Panc1 (cell line): ENCODE data around the gene AQP12B. TPM values are rescaled to one million over a fixed set of nuclear protein-coding genes. Genes with fewer than 3 reads are reported as not detected.

Experiments used
- ATAC-seq: fragments of 200-7000 bp; cut with Tn5 transposase; 2 replicates; pipeline ENCODE4 v1.9.1; 2020; ENCODE audit warnings: mild to moderate bottlenecking, moderate library complexity
- BruUV-seq: library from RNA; stranded (reverse); fragments of 400-500 nt; replicated peaks from 2 replicates; lab custom pipeline; 2021; lab: Mats Ljungman, UMichigan
- CTCF ChIA-PET: fragments of 300-600 bp; sonication (Branson Sonifier 250); formaldehyde crosslinking; loops from one replicate; lab custom pipeline; 2022; ENCODE audit warnings: antibody characterized with exemption; lab: Charles Lee
- POLR2A ChIA-PET: fragments of 300-600 bp; sonication (Branson Sonifier 250); formaldehyde crosslinking; loops from one replicate; lab custom pipeline; 2022; ENCODE audit warnings: antibody characterized with exemption; lab: Charles Lee
- DNase-seq: peaks from one replicate; pipeline ENCODE4 v3.0.0-alpha.2; 2010; ENCODE audit warnings: low read depth, low spot score
- H3K27ac ChIP-seq: 2 replicates; pipeline ENCODE4 v1.5.1; 2011; ENCODE audit warnings: mild to moderate bottlenecking, low read length, inconsistent platforms
- H3K27me3 ChIP-seq: fragments of 200-500 bp; sonication (Bioruptor generic); 2 replicates; pipeline ENCODE4 v1.6.0; 2014; ENCODE audit warnings: low read length, inconsistent platforms; ENCODE audit not compliant: control insufficient read depth, insufficient read depth
- H3K36me3 ChIP-seq: fragments of 200-500 bp; sonication (Bioruptor generic); 2 replicates; pipeline ENCODE4 v1.5.1; 2014; ENCODE audit warnings: inconsistent platforms, mild to moderate bottlenecking, low read length, moderate library complexity; ENCODE audit not compliant: control insufficient read depth, insufficient read depth
- H3K4me1 ChIP-seq: 2 replicates; pipeline ENCODE4 v1.5.1; 2011; ENCODE audit warnings: inconsistent platforms, mild to moderate bottlenecking, low read length, moderate library complexity; ENCODE audit not compliant: control insufficient read depth, insufficient read depth
- H3K4me3 ChIP-seq, 2 experiments: 2 replicates each; pipeline ENCODE4 v1.5.1; 2011 to 2012; ENCODE audit warnings: low read depth in 2 of 2, low read length in 2 of 2, mild to moderate bottlenecking in 2 of 2, inconsistent platforms in 1 of 2, moderate library complexity in 1 of 2
- H3K9me3 ChIP-seq: fragments of 200-500 bp; sonication (Bioruptor generic); 2 replicates; pipeline ENCODE4 v1.5.1; 2014; ENCODE audit warnings: low read depth, mild to moderate bottlenecking, inconsistent platforms, low read length, moderate library complexity; ENCODE audit not compliant: control insufficient read depth, insufficient read depth
- POLR2AphosphoS5 ChIP-seq: IDR thresholded peaks from 2 replicates; pipeline ENCODE4 v1.6.1; 2012; ENCODE audit warnings: mild to moderate bottlenecking, low read depth, low read length, moderate library complexity
- REST ChIP-seq, 2 experiments: IDR thresholded peaks; 2 replicates each; pipeline ENCODE4 v1.6.1; 2011 to 2012; ENCODE audit warnings: low read depth in 2 of 2, control low read depth in 1 of 2, low read length in 1 of 2, mild to moderate bottlenecking in 1 of 2, moderate library complexity in 1 of 2; ENCODE audit not compliant: insufficient read depth in 1 of 2
- SIN3A ChIP-seq: IDR thresholded peaks from 2 replicates; pipeline ENCODE4 v1.6.1; 2012; ENCODE audit warnings: low read depth, mild to moderate bottlenecking, low read length, moderate library complexity, borderline replicate concordance; ENCODE audit not compliant: insufficient read depth
- TCF7L2 ChIP-seq: IDR thresholded peaks from 2 replicates; pipeline ENCODE4 v1.6.1; 2011; ENCODE audit warnings: mild to moderate bottlenecking, low read depth, low read length, inconsistent platforms
- in situ Hi-C: cut with HindIII; loops from 2 replicates; pipeline ENCODE4 v1.10.0; 2016; ENCODE audit warnings: low sequenced_read_pairs, low pct_unique_long_range_greater_than_20kb
- intact Hi-C: fragments of 100-400 bp; cut with micrococcal nuclease; formaldehyde crosslinking; loops from one replicate; pipeline ENCODE4 v1.10.0; 2022; ENCODE audit not compliant: unreplicated experiment
- total RNA-seq: library from RNA; stranded (reverse); gene quantifications from one replicate; pipeline ENCODE4 v1.2.1, GENCODE V29; 2021; ENCODE audit not compliant: unreplicated experiment
- TF ChIP-seq, protein P1 (sequence below): fragments of 450-650 bp; IDR thresholded peaks from 2 replicates; pipeline ENCODE4 v1.5.1; 2017; ENCODE audit warnings: mild to moderate bottlenecking

Gene AQP12B
- total RNA-seq, 1 experiment from 2014 or later: not detected

DNA sequence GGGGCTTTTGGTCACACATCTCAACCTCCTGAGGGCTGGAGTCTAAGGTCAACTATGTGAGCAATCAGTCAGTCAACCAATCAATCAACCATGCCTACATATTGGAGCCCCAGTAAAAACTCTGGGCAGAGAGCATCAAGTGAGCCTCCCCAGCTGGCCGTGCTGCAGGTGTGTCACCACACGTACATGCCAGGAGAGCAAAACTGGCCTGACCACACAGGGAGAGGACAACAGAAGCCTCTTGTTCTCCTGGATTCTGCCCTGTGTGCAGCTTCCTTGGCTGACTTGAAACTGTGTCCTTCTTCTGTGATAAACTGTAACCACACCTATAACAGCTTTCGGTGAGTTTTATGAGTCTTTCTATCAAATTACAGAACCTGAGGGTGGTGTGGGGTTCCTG lies 31.5 kb downstream of the AQP12B start:
- H3K27ac ChIP-seq: no peak overlapping the region
- no peaks in the 10 kb centered on the region for H3K9me3 ChIP-seq
- H3K36me3 ChIP-seq: no peaks in the 10 kb centered on the region
- POLR2A ChIA-PET: no interaction called here
- no peaks in the 10 kb centered on the region for H3K4me1 ChIP-seq
- ATAC-seq: no peak
- no TSS peak for BruUV-seq
- in situ Hi-C loops (no loop called here), intact Hi-C loops (no loop called here)
- CTCF ChIA-PET: no interaction called here
- no peak overlapping the region for H3K4me3 ChIP-seq
- TF ChIP-seq REST (IDR thresholded peaks at IDR 0.05; ENCODE audit: insufficient read depth in 1 of 2, low read depth in 2 of 2, low read length in 1 of 2) (no peak), SIN3A (no peak), POLR2AphosphoS5 (no peak), TCF7L2 (no peak)
- TF ChIP-seq, protein P1, sequence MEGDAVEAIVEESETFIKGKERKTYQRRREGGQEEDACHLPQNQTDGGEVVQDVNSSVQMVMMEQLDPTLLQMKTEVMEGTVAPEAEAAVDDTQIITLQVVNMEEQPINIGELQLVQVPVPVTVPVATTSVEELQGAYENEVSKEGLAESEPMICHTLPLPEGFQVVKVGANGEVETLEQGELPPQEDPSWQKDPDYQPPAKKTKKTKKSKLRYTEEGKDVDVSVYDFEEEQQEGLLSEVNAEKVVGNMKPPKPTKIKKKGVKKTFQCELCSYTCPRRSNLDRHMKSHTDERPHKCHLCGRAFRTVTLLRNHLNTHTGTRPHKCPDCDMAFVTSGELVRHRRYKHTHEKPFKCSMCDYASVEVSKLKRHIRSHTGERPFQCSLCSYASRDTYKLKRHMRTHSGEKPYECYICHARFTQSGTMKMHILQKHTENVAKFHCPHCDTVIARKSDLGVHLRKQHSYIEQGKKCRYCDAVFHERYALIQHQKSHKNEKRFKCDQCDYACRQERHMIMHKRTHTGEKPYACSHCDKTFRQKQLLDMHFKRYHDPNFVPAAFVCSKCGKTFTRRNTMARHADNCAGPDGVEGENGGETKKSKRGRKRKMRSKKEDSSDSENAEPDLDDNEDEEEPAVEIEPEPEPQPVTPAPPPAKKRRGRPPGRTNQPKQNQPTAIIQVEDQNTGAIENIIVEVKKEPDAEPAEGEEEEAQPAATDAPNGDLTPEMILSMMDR: no peak
- peaks cover 25% of the 10 kb centered on the region for H3K27me3 ChIP-seq
- DNase-seq: no peak

GRCh38 chr2:240650254-240650965 lies 32.3 kb downstream of the AQP12B start:
- ChIA-PET CTCF (no interaction called here), POLR2A (no interaction called here)
- no peak for ATAC-seq
- no peaks in the 10 kb centered on the region for H3K4me1 ChIP-seq
- no peaks in the 10 kb centered on the region for H3K9me3 ChIP-seq
- no peak overlapping the region for H3K27ac ChIP-seq
- peaks cover 18% of the 10 kb centered on the region for H3K27me3 ChIP-seq
- no peak for TF ChIP-seq REST (IDR thresholded peaks at IDR 0.05; ENCODE audit: insufficient read depth in 1 of 2, low read depth in 2 of 2, low read length in 1 of 2)
- TF ChIP-seq POLR2AphosphoS5: no peak
- TF ChIP-seq SIN3A: no peak
- TF ChIP-seq TCF7L2: no peak
- TF ChIP-seq, protein P1: no peak
- in situ Hi-C loops: no loop called here
- no peaks in the 10 kb centered on the region for H3K36me3 ChIP-seq
- no peak overlapping the region for H3K4me3 ChIP-seq
- no peak for DNase-seq
- BruUV-seq: no TSS peak
- intact Hi-C loops: no loop called here
